GM12892 (cell line): ENCODE measurements around the gene ACSM6.

Experiments
- POLR2A ChIP-seq: IDR thresholded peaks from 2 replicates; pipeline ENCODE4 v1.6.1; 2011; ENCODE audit warnings: low read depth, low read length, control low read depth
- POLR2AphosphoS5 ChIP-seq: IDR thresholded peaks from 2 replicates; pipeline ENCODE4 v1.6.1; 2011; ENCODE audit warnings: low read depth, low read length, control low read depth

GRCh38 chr10:95168694-95169093 lies 25.3 kb upstream of the ACSM6 start:
- TF ChIP-seq POLR2A: no peak
- no peak for TF ChIP-seq POLR2AphosphoS5
